ENCODE data around the gene C10orf67. TPM values are rescaled to one million over a fixed set of nuclear protein-coding genes. Genes with fewer than 3 reads are reported as not detected.

The C10orf67 gene
- total and polyA plus RNA-seq, 2 of the 8 experiments (the other 6 are each of a cell fraction or from before 2014, with no cell fraction given), result 0.05 to 0.11 TPM

DNA sequence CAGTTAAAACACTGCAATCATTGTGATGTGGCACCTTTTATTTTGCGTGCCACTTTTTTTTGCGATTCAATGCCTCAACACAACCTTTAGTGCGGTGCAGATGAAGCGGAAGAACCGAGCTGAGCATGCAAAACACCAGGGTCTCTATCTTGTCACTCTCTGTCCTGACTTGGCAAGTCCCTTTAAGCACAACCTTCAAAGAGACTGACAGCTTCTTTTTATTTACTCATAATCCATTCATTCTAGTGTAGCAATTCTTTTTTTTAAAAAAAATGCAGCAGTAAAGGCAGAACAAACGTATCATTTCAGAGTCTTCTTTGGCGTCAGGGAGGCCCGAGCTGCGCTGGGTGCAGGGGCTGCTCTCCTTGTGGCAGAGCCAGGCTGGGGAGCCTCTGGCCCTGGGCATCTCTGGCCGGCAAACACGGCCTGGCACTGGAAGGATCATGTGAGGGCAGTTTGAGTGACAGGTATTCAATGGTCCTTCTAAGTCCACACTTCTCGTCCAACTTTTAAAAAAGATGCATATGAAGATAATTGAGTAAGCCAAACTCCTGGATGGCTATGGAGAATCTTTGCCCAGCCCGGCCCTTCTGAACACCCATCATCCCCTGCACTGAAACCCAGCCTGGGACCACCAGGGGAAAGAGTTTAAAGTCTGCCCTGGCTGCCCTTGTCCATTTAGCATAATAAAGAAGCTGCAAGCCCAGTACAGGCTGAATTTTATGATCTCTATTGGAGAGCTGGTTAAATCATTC is 148.6 kb downstream of the C10orf67 start:
- Histone ChIP-seq H3K4me1 (replicated peaks in 1 of 4; ENCODE audit: control insufficient read depth in 3 of 4, insufficient read depth in 4 of 4, low read length in 3 of 4) (peaks cover 4 to 29% (median 12%) of the 10 kb centered on the region in 4 experiments), H3K18ac (ENCODE audit: extremely low read depth, low read length) (no peak overlapping the region), H3K9ac (replicated peaks in 1 of 4; ENCODE audit: extremely low read depth in 1 of 4, low read depth in 3 of 4, low read length in 3 of 4) (no peak overlapping the region), H2BK15ac (ENCODE audit: low read length) (no peak overlapping the region), H3K14ac (ENCODE audit: insufficient read length) (no peak overlapping the region), H2BK120ac (replicated peaks; ENCODE audit: low read depth, low read length) (no peak overlapping the region), H3K79me2 (ENCODE audit: control insufficient read depth in 1 of 2, insufficient read depth in 2 of 2, low read length in 2 of 2) (no peaks in the 10 kb centered on the region), H4K20me1 (replicated peaks in 1 of 2; ENCODE audit: control insufficient read depth in 1 of 2, insufficient read depth in 2 of 2, low read length in 2 of 2) (peaks cover 24 to 27% of the 10 kb centered on the region in 2 experiments), H3K27ac (ENCODE audit: low read depth, low read length) (no peak overlapping the region), H2BK5ac (ENCODE audit: low read depth, low read length) (no peak overlapping the region), H3K36me3 (ENCODE audit: control insufficient read depth in 2 of 4, insufficient read depth in 4 of 4, low read length in 3 of 4) (peaks cover 0 to 13% (median 0%) of the 10 kb centered on the region in 4 experiments; a peak in 1 of 8 replicates), H3K9me3 (ENCODE audit: insufficient read depth in 2 of 2, low read depth in 1 of 2, low read length in 1 of 2) (no peaks in the 10 kb centered on the region), H3K79me1 (ENCODE audit: low read depth, low read length) (no peaks in the 10 kb centered on the region), H2BK12ac (ENCODE audit: low read depth, low read length) (no peak overlapping the region), H4K8ac (ENCODE audit: extremely low read depth, insufficient read depth, low read length) (no peak overlapping the region), H3K4me3 (ENCODE audit: extremely low read depth in 1 of 4, insufficient read depth in 2 of 4, low read depth in 3 of 4, low read length in 4 of 4) (no peak overlapping the region), H2BK20ac (ENCODE audit: low read length) (no peak overlapping the region), H3K27me3 (replicated peaks in 1 of 4; ENCODE audit: control insufficient read depth in 3 of 4, extremely low read depth in 1 of 4, insufficient read depth in 3 of 4, low read length in 3 of 4) (peaks cover 96 to 100% (median 99%) of the 10 kb centered on the region in 4 experiments), H3K23ac (ENCODE audit: insufficient read length) (no peak overlapping the region), H2AK5ac (ENCODE audit: low read depth, low read length) (no peak overlapping the region), H3K4ac (replicated peaks; ENCODE audit: insufficient read length, low read depth, low read length) (no peak overlapping the region), H4K91ac (replicated peaks; ENCODE audit: insufficient read length, low read length) (no peak overlapping the region), H3K23me2 (ENCODE audit: low read depth, low read length) (peaks cover 10% of the 10 kb centered on the region; the same call in 1 of the 2 replicates), H4K5ac (ENCODE audit: insufficient read length, low read depth, low read length) (no peak overlapping the region), H3K56ac (replicated peaks; ENCODE audit: insufficient read length, low read depth, low read length) (no peak overlapping the region), H2AFZ (ENCODE audit: low read length) (no peak overlapping the region), H3K4me2 (ENCODE audit: insufficient read depth in 1 of 2, low read depth in 2 of 2, low read length in 2 of 2) (no peak overlapping the region; a peak in 1 of 4 replicates)
- ChIA-PET CTCF (ENCODE audit: partially characterized antibody) (interaction anchor here (0.7 to 1.6 kb wide), 6 partner anchors 10 to 152 kb away, joined by 3 to 6 read pairs (median 3); no protein-coding TSS in a partner anchor), POLR2A (ENCODE audit: partially characterized antibody) (no interaction called here)
- TF ChIP-seq RNF2 (IDR thresholded peaks at IDR 0.05; ENCODE audit: borderline replicate concordance, low read depth, low read length, missing control alignments, poor library complexity, severe bottlenecking), result peak; percentile 48
- no peak for TF ChIP-seq MAFK (IDR thresholded peaks at IDR 0.05; ENCODE audit: low read depth, low read length)
- TF ChIP-seq, protein P1, sequence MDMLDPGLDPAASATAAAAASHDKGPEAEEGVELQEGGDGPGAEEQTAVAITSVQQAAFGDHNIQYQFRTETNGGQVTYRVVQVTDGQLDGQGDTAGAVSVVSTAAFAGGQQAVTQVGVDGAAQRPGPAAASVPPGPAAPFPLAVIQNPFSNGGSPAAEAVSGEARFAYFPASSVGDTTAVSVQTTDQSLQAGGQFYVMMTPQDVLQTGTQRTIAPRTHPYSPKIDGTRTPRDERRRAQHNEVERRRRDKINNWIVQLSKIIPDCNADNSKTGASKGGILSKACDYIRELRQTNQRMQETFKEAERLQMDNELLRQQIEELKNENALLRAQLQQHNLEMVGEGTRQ (IDR thresholded peaks at IDR 0.05; ENCODE audit: low read length), result no peak
- no peak for DNase-seq (ENCODE audit: low read depth in 1 of 2, low spot score in 2 of 2)
- 11% methylated on average over 13 of the region's 13 CpGs; no CpG with 5 or more reads in 1 of the 2 experiments for WGBS, 2 experiments (ENCODE audit: extremely low coverage in 1 of 2, insufficient coverage in 1 of 2, insufficient read length in 1 of 2, insufficient replicate concordance in 2 of 2, low coverage in 1 of 2, low lambda C conversion rate in 2 of 2, missing lambda C conversion rate in 1 of 2)
- no peak for FAIRE-seq

All from H1 (cell line).